ENCODE results near the gene DMTF1.

GRCh38 chr7:87159538-87159937, 7.3 kb downstream of the DMTF1 start:
- no peak for TF ChIP-seq CTCF (IDR thresholded peaks at IDR 0.05)
- TF ChIP-seq POLR2A (IDR thresholded peaks at IDR 0.05), result no peak
